ENCODE measurements around the gene KCNQ1.

DNA sequence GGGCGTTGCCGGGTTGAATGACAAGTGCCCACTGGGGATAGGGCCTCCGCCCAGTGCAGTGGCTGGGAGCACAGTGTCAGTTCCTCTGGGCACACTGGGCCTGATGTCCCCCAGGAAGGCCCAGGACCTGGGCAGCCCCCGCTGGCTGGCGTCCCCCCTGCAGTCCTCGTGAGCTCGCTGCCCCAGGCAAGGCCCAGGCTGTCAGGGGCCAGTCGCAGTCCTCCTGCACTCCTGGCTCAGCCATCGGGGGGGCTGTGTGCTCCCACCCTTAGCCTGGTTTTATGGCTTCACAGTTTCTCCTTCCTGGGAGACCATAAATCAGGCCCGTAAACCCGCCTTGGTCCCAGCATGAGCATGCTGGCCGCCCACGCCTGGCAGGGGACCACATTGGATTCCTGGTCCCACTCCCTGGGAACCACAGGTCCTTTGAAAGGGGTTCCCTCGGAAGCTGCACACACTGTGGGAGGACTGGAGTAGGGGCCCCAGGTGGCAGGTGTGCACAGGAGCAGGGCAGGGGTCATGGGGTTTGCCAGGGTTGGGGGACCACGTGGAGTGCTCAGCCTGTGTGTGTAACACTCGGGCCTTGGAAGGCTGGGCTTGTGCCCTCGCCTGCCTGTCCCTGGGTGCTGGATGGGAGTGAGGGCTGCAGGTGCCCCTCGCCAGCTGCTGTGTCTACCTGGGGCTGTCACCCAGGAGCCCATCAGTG is 141.4 kb downstream of the KCNQ1 start:
- no peak for TF ChIP-seq GATA2 (IDR thresholded peaks at IDR 0.05; ENCODE audit: low read depth, low read length)
- TF ChIP-seq GATA3 (IDR thresholded peaks at IDR 0.05; ENCODE audit: low read depth, low read length), result no peak
